Measurements from ENCODE around the gene CHID1.

CHID1 gene

DNA sequence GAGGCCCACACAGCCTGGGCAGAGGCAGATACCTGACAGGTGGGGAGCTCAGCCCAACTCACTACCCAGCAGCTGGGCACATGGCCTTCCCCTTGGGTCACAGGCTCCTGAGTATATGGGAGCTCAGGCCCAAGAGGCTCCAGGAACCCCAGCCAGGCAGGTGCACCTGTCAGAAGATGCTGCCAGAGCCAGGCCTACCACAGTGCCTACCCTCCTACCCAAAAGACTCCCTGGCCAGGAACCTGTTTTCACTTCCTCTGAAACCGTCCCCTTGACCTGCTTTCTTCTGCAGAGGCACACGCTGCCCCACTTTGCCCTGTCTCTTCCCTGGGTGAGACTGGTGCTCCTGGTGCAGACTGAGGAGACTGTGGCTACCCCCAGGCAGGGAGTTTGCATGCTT is 2.9 kb downstream of the CHID1 start:
- DNase-seq = no peak

DNA sequence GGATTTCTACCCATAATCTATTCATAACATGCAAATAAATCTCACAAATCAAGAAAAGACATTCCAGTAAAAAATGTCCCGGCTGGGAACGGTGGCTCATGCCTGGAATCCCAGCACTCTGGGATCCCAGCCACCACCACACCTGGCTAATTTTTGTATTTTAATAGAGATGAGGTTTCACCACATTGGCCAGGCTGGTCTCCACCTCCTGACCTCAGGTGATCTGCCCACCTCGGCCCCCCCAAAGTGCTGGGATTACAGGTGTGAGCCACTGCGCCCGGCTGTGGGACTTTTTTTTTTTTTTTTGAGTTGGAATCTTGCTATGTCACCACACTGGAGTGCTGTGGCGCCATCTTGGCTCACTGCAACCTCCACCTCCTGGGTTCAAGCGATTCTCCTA is 4.7 kb downstream of the CHID1 start:
- no peak for DNase-seq

- DNase-seq = no peak
Observed at GRCh38 chr11:904380-904779, 6.2 kb downstream of the CHID1 start.

- DNase-seq = no peak
Observed at GRCh38 chr11:901452-902061, 9.1 kb downstream of the CHID1 start.

DNA sequence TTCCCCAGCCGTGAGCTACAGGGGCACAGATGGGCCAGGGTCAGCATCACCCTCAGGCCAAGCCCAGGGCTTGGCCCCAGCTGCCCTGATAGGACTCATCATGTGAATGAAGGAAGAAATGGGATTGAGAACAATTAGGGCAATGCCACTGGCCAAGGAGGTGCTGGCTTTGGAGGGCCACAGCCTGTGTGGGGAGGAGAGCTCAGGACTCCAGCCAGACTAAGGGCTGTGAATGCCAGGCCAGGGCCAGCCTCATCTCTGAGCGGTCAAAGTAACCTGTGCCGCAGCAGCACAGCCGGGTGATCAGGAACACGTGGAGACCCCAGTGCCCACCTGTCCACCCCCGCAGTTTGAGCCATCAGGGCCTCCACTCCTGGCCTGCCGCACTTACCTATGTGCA is 10.1 kb downstream of the CHID1 start:
- no peak for DNase-seq

DNA sequence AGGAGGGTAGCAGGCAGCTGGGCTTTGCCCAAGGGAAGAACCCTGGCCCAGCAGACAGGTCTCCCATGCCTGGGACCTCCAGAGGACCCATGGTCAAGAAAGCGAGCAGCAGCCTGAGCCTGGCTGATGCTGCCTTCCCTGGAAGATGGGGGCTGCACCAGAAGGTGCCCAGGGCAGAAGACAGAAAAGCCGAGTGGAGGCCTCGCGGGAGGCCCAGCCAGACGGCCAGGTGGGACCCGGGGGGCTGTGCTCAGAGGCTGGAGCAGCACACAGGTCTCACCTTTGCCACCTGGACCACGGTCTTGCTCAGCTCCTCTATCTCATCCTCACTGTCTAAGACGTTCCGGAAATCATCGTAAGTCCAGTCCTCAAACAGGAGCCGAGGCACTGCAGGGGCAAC is 10.9 kb downstream of the CHID1 start:
- DNase-seq = no peak

DNA sequence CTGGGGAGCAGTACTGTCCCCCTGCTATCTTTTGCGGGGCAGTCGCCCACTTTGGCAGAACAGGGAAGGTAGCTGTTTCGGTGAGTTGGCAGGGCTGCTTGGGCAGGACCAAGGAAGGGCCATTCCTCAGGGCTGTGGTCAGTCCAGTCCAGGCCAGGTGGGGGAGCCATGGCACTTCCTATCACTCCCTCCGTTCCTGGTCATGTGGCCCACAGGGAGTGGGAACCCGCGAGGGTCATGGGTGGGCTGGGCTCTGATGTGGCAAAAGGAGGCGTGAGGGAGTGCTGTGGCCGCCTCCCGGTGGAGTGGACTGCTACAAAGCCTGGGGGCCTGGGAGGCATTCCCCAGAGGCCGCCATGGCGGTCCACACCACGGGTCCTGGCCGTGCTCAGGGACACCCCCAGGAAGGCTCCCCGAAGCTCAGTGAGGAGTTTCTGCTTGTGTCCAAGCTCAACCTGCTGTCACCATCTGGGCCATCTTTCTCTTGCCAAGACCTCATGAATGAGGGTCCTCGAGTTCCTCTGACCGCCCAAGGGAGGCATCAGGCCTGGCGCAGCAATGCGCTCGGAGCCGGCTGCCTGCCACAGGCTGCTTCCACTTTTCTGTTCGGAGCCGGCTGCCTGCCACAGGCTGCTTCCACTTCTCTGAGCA is 11.9 kb downstream of the CHID1 start:
- no peak for DNase-seq

DNA sequence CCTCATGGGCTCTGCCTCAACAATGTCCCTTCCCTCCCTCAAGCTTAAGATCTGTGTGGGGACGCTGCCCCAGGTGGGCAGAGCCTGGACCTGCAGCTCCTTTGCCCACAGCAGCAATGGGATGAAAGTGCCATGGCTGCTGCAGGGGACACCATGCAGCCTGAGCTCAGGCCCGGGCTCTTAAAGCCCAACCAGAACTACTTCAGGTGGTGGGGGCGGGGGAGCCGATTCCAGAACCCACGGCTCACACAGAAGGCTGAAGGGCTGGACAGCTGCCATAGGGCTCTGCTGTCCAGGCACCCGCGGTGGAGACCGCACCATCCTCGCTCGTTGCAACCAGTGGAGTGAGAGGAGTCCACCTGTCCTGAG is 12.5 kb downstream of the CHID1 start:
- no peak for DNase-seq

DNA sequence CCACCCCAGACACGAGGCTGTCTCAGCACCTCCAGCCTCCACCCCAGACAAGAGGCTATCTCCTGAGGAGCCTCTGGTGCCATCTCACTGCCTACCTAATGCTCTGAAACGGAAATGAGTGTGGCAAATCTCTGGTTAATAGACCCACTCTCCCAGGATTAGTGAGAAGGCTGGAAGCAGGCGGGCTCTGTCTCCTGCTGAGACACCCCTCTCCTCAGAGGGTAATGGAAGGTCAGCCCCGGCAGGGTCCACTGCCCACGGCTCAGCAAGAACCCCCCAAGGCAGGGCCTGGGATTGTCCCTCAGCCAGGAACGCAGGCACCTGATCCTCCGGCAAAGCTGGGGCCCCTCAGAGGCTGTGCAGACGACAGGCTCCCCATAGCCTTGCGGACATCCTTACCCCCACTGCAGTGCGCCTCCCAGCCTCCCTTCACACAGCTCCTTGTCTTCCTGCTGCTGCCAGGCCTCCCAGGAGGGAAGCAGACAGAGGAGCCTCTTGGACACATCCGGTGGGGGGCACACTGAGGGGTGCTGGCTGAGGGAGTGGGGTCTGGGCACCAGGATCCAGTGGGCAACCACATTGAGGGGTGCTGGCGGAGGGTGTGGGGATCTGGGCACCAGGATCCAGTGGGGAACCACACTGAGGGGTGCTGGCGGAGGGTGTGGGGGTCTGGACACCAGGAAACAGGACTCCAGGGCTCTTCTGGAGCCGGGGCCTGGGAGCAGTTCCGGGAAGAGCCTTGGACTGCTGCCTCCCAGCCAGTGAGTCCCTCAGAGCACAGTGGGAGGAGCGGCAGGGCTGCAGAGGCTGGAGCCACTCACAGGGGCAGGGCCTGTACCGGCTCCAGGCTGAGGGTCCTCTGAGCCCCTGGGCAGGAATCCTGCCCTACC is 13.1 kb downstream of the CHID1 start:
- no peak for DNase-seq

GRCh38 chr11:895331-896110 is 15.1 kb downstream of the CHID1 start:
- DNase-seq = no peak

DNA sequence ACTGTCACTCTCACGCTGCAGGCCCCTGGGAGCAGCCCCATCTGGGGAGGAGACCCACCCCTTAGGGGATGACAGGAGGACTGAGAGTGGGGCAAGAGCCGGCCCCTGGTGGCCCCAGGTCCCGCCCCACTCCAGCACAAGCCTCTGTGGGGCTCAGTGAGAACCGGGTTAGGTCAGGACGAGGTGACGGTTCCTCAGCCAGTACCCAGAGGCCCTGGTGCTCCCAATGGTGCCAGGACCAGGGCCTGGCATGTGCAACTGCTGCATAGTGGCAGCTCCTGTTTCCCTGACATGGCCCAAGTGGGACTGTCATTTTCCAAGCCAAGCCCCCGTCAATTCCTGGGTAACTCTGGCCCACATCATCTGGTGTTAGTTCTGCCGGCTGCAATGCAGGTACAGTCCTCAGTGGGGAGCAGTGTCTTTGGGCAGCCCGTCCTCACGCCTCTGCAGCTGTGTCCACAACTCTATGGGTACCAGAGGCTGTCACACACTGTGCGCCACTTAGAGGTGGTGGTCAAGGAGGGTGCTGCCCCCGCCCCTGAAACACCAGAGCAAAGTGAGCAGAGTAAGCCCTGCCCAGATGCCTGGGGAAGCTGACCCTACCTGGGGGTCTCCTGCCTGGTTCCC is 15.9 kb downstream of the CHID1 start:
- no peak for DNase-seq

DNA sequence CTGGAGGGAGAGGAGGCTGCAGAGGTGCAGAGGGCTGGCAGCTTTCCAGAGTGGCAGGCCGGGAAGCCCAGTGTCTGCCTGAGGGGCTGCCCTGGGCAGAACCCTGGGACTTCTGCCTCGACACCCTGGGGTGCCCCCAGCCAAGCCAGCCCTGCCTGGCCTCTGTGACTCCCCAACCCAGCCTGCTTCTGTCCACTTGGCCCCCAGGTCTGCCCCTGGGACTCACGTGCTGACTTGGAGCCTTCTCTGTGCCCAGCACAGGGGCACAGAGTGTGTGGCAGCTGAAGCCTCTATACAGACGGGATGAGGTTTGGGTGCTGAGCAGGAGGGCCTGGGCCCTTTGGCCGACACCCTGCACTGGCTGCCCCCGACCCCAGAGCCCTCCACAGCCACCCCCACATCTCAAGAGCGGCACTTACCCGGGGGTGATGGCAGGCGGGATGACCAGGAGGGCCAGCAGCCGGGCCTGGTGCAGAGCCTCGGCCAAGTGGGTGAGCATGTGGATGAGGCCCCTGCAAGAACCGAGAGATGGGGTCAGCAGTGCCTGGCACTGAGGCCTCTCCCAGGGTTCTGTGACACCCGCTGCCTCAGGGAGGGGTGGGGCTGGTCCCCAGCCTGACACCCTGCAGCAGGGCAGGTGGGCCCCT is 17.5 kb downstream of the CHID1 start:
- DNase-seq = no peak

GRCh38 chr11:890794-891540 is 19.6 kb downstream of the CHID1 start:
- no peak for DNase-seq

GRCh38 chr11:889687-890475 is 20.7 kb downstream of the CHID1 start:
- no peak for DNase-seq

DNA sequence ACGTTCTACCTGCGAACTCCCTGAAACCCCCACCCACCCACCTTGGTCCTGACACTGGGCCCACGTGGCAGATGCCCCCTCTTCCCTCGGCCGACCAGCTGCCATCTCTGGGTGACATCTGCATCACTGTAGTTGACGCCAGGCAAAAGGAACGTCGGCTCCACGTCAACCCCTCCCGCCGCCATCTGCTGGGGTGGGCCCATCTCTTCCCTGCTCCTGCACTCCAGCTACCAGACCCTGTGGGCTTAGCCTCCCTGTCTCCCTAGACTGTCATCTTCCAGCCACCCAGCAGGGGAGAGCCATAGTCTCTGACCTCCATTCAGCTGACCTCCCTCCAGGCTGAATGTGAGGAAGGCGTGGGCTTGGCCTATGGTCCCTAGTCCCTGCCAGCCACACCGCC is 21.4 kb downstream of the CHID1 start:
- no peak for DNase-seq

- DNase-seq = no peak
Observed at GRCh38 chr11:888310-889212, 22.0 kb downstream of the CHID1 start.

- DNase-seq = no peak
Observed at GRCh38 chr11:887589-887988, 23.0 kb downstream of the CHID1 start.

- DNase-seq = no peak
Observed at GRCh38 chr11:886568-886967, 24.0 kb downstream of the CHID1 start.

DNA sequence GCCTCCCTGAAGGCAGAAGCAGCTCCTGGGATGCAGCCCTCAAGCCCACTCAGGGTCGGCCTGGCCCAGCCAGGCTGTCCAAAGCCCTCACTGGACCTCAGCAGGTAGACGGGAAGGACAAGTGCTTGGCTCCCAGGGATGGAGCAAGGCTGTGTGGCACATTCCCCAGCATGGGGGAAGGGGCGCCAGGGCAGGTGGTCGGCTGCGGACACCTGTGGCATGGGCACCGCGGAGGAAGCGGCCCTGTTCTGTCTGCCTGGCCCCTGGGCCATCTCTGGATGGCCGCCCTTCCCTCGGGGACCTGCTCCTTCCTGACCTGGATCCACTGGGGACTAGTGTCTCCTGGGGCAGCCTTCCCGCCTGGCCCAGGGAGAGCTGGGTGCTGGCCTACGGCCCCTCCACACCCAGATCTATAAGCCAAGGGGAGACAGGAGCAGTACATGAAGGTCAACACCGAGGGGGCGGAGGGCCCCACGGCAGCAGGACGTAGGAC is 26.0 kb downstream of the CHID1 start:
- no peak for DNase-seq
